GM23338 (cell line): ENCODE data around the gene CCDC183. TPM values are rescaled to one million over a fixed set of nuclear protein-coding genes. Genes with fewer than 3 reads are reported as not detected.

Experiments used
- ATAC-seq: fragments of 200-7000 bp; cut with Tn5 transposase; 3 replicates; pipeline ENCODE4 v1.9.1; 2020
- DNase-seq: peaks from one replicate; pipeline ENCODE4 v3.0.0-alpha.2; 2015; ENCODE audit warnings: low spot score
- H2AFZ ChIP-seq: fragments of 200-600 bp; sonication (generic); 2 replicates; pipeline ENCODE4 v1.8.0; 2016; ENCODE audit warnings: antibody characterized with exemption, mild to moderate bottlenecking, moderate library complexity
- H3F3A ChIP-seq: fragments of 200-600 bp; sonication (generic); replicated peaks from 2 replicates; pipeline ENCODE4 v1.8.0; 2017; ENCODE audit warnings: antibody characterized with exemption, mixed run types, low read depth
- H3K27ac ChIP-seq: fragments of 200-600 bp; sonication (generic); 2 replicates; pipeline ENCODE4 v1.6.1; 2016; ENCODE audit warnings: low read depth
- H3K27me3 ChIP-seq: fragments of 200-600 bp; sonication (generic); 2 replicates; pipeline ENCODE4 v1.8.0; 2016; ENCODE audit warnings: mild to moderate bottlenecking, mixed run types, moderate library complexity; ENCODE audit not compliant: insufficient read depth
- H3K36me3 ChIP-seq: fragments of 200-600 bp; sonication (generic); 2 replicates; pipeline ENCODE4 v1.8.0; 2016; ENCODE audit warnings: mild to moderate bottlenecking; ENCODE audit not compliant: insufficient read depth
- H3K4me1 ChIP-seq: fragments of 200-600 bp; sonication (generic); 2 replicates; pipeline ENCODE4 v1.8.0; 2016; ENCODE audit warnings: mild to moderate bottlenecking, moderate library complexity; ENCODE audit not compliant: insufficient read depth
- H3K4me2 ChIP-seq: fragments of 200-600 bp; sonication (generic); 2 replicates; pipeline ENCODE4 v1.7.1; 2017; ENCODE audit warnings: mixed run types
- H3K4me3 ChIP-seq: fragments of 200-600 bp; sonication (generic); 2 replicates; pipeline ENCODE4 v1.6.1; 2016; ENCODE audit warnings: mixed run types
- H3K79me2 ChIP-seq: fragments of 200-600 bp; sonication (generic); replicated peaks from 2 replicates; pipeline ENCODE4 v1.8.0; 2017; ENCODE audit warnings: mild to moderate bottlenecking; ENCODE audit not compliant: insufficient read depth
- H3K9me2 ChIP-seq: fragments of 200-600 bp; sonication (generic); 2 replicates; pipeline ENCODE4 v1.8.0; 2017; ENCODE audit not compliant: insufficient read depth
- H4K20me1 ChIP-seq: fragments of 200-600 bp; sonication (generic); replicated peaks from 2 replicates; pipeline ENCODE4 v1.8.0; 2017; ENCODE audit warnings: mild to moderate bottlenecking; ENCODE audit not compliant: insufficient read depth
- H3K27ac Mint-ChIP-seq: 2 replicates; pipeline ENCODE4 v1.8.0; 2020; ENCODE audit warnings: inconsistent platforms, mild to moderate bottlenecking, moderate library complexity, mixed read lengths
- H3K27me3 Mint-ChIP-seq: 3 replicates; pipeline ENCODE4 v1.8.0; 2022; ENCODE audit warnings: low read depth, mild to moderate bottlenecking, moderate library complexity, mixed read lengths, inconsistent platforms; ENCODE audit not compliant: insufficient read depth, poor library complexity
- H3K36me3 Mint-ChIP-seq: 3 replicates; pipeline ENCODE4 v1.8.0; 2021; ENCODE audit warnings: low read depth, mild to moderate bottlenecking, inconsistent platforms, moderate library complexity, mixed read lengths
- H3K4me1 Mint-ChIP-seq: 3 replicates; pipeline ENCODE4 v1.8.0; 2020; ENCODE audit warnings: mild to moderate bottlenecking, inconsistent platforms, mixed read lengths
- H3K4me3 Mint-ChIP-seq: 3 replicates; pipeline ENCODE4 v1.8.0; 2021; ENCODE audit warnings: moderate library complexity, mild to moderate bottlenecking, inconsistent platforms, mixed read lengths
- H3K9me3 Mint-ChIP-seq: 3 replicates; pipeline ENCODE4 v1.8.0; 2020; ENCODE audit warnings: moderate library complexity, mild to moderate bottlenecking, inconsistent platforms, mixed read lengths
- CREB1 ChIP-seq: fragments of 250-450 bp; sonication (Bioruptor Pico); IDR thresholded peaks from 2 replicates; pipeline ENCODE4 v1.5.0; 2020; ENCODE audit warnings: low read depth, mild to moderate bottlenecking, moderate library complexity
- ETS1 ChIP-seq: IDR thresholded peaks from 2 replicates; pipeline ENCODE4 v1.6.1; 2016; ENCODE audit warnings: antibody characterized with exemption
- EZH2 ChIP-seq: fragments of 200-600 bp; sonication (generic); IDR thresholded peaks from one replicate; pipeline ENCODE4 v1.8.0; 2017; ENCODE audit warnings: antibody characterized with exemption, mild to moderate bottlenecking, low read depth; ENCODE audit not compliant: unreplicated experiment
- EZH2phosphoT487 ChIP-seq: fragments of 200-600 bp; sonication (generic); IDR thresholded peaks from one replicate; pipeline ENCODE4 v1.8.1; 2018; ENCODE audit warnings: antibody characterized with exemption; ENCODE audit not compliant: unreplicated experiment
- JUNB ChIP-seq: IDR thresholded peaks from one replicate; pipeline ENCODE4 v1.6.1; 2016; ENCODE audit warnings: antibody characterized with exemption; ENCODE audit not compliant: unreplicated experiment
- NANOG ChIP-seq: IDR thresholded peaks from 2 replicates; pipeline ENCODE4 v1.6.1; 2016; ENCODE audit warnings: antibody characterized with exemption, borderline replicate concordance
- POLR2AphosphoS5 ChIP-seq: IDR thresholded peaks from 2 replicates; pipeline ENCODE4 v1.6.1; 2016; ENCODE audit warnings: antibody characterized with exemption, low read depth
- ZNF114 ChIP-seq: fragments of 250-450 bp; sonication (Bioruptor Pico); IDR thresholded peaks from 2 replicates; pipeline ENCODE4 v1.5.0; 2020; ENCODE audit warnings: mild to moderate bottlenecking, moderate library complexity
- ZNF331 ChIP-seq: fragments of 250-450 bp; sonication (Bioruptor Pico); IDR thresholded peaks from 2 replicates; pipeline ENCODE4 v1.5.0; 2020; ENCODE audit warnings: low read depth, mild to moderate bottlenecking, moderate library complexity
- polyA plus RNA-seq: library from polyadenylated mRNA; unstranded; fragments of >200 nt; fragmentation: Nextera tagmentation; extraction: Ambion mirVana; gene quantifications from 2 replicates; pipeline ENCODE4 v1.2.1, GENCODE V29; 2016
- total RNA-seq: library from RNA; depleted of rRNA; stranded (reverse); fragments of >200 nt; shearing (Covaris generic); gene quantifications from 2 replicates; pipeline ENCODE4 v1.2.3, GENCODE V29; 2014
- TF ChIP-seq, protein P1 (sequence below): fragments of 250-450 bp; sonication (Bioruptor Pico); IDR thresholded peaks from 2 replicates; pipeline ENCODE4 v1.5.0; 2020; ENCODE audit warnings: mild to moderate bottlenecking, moderate library complexity
- TF ChIP-seq, protein P2 (sequence below): IDR thresholded peaks from one replicate; pipeline ENCODE4 v1.6.1; 2018; ENCODE audit warnings: antibody characterized with exemption; ENCODE audit not compliant: unreplicated experiment

CCDC183 gene
- total and polyA plus RNA-seq, 2 experiments from 2014 or later = 1.1 to 1.2 TPM

GRCh38 chr9:136753371-136754058 is 42.6 kb upstream of the CCDC183 start:
- H3K4me2 ChIP-seq = no peak overlapping the region
- no peak overlapping the region for H3K27ac ChIP-seq
- no peaks in the 10 kb centered on the region; the same call in 2 of the 3 replicates for H3K4me1 Mint-ChIP-seq
- ATAC-seq (no peak), DNase-seq (no peak)
- no peaks in the 10 kb centered on the region for H3F3A ChIP-seq
- H3K4me3 ChIP-seq = no peak overlapping the region
- no peak overlapping the region for H3K27ac Mint-ChIP-seq
- TF ChIP-seq JUNB (no peak), ZNF114 (CRISPR knock-in tag) (no peak)
- H3K9me3 Mint-ChIP-seq = peaks cover 28% of the 10 kb centered on the region
- peaks cover 5% of the 10 kb centered on the region for H3K27me3 Mint-ChIP-seq
- no peak overlapping the region; the same call in 1 of the 2 replicates for H2AFZ ChIP-seq
- H3K4me1 ChIP-seq = no peaks in the 10 kb centered on the region
- H3K9me2 ChIP-seq = no peaks in the 10 kb centered on the region
- H3K36me3 ChIP-seq = no peaks in the 10 kb centered on the region
- peaks cover 3% of the 10 kb centered on the region; the same call in 2 of the 3 replicates for H3K36me3 Mint-ChIP-seq
- no peak overlapping the region for H3K4me3 Mint-ChIP-seq
- H3K79me2 ChIP-seq = no peaks in the 10 kb centered on the region
- no peaks in the 10 kb centered on the region for H4K20me1 ChIP-seq
- no peaks in the 10 kb centered on the region for H3K27me3 ChIP-seq

- Histone ChIP-seq H3K27ac (no peak overlapping the region), H3K4me1 (no peaks in the 10 kb centered on the region), H2AFZ (no peak overlapping the region), H4K20me1 (no peaks in the 10 kb centered on the region), H3K36me3 (no peaks in the 10 kb centered on the region), H3F3A (no peaks in the 10 kb centered on the region), H3K4me2 (no peak overlapping the region), H3K4me3 (no peak overlapping the region), H3K9me2 (no peaks in the 10 kb centered on the region), H3K79me2 (no peaks in the 10 kb centered on the region), H3K27me3 (no peaks in the 10 kb centered on the region)
- Mint-ChIP-seq H3K9me3 (peaks cover 28% of the 10 kb centered on the region), H3K27ac (no peak overlapping the region), H3K4me3 (no peak overlapping the region), H3K4me1 (no peaks in the 10 kb centered on the region; the same call in 2 of the 3 replicates), H3K27me3 (peaks cover 5% of the 10 kb centered on the region), H3K36me3 (peaks cover 3% of the 10 kb centered on the region; the same call in 2 of the 3 replicates)
- ATAC-seq = no peak
- no peak for DNase-seq
- TF ChIP-seq, protein P1, sequence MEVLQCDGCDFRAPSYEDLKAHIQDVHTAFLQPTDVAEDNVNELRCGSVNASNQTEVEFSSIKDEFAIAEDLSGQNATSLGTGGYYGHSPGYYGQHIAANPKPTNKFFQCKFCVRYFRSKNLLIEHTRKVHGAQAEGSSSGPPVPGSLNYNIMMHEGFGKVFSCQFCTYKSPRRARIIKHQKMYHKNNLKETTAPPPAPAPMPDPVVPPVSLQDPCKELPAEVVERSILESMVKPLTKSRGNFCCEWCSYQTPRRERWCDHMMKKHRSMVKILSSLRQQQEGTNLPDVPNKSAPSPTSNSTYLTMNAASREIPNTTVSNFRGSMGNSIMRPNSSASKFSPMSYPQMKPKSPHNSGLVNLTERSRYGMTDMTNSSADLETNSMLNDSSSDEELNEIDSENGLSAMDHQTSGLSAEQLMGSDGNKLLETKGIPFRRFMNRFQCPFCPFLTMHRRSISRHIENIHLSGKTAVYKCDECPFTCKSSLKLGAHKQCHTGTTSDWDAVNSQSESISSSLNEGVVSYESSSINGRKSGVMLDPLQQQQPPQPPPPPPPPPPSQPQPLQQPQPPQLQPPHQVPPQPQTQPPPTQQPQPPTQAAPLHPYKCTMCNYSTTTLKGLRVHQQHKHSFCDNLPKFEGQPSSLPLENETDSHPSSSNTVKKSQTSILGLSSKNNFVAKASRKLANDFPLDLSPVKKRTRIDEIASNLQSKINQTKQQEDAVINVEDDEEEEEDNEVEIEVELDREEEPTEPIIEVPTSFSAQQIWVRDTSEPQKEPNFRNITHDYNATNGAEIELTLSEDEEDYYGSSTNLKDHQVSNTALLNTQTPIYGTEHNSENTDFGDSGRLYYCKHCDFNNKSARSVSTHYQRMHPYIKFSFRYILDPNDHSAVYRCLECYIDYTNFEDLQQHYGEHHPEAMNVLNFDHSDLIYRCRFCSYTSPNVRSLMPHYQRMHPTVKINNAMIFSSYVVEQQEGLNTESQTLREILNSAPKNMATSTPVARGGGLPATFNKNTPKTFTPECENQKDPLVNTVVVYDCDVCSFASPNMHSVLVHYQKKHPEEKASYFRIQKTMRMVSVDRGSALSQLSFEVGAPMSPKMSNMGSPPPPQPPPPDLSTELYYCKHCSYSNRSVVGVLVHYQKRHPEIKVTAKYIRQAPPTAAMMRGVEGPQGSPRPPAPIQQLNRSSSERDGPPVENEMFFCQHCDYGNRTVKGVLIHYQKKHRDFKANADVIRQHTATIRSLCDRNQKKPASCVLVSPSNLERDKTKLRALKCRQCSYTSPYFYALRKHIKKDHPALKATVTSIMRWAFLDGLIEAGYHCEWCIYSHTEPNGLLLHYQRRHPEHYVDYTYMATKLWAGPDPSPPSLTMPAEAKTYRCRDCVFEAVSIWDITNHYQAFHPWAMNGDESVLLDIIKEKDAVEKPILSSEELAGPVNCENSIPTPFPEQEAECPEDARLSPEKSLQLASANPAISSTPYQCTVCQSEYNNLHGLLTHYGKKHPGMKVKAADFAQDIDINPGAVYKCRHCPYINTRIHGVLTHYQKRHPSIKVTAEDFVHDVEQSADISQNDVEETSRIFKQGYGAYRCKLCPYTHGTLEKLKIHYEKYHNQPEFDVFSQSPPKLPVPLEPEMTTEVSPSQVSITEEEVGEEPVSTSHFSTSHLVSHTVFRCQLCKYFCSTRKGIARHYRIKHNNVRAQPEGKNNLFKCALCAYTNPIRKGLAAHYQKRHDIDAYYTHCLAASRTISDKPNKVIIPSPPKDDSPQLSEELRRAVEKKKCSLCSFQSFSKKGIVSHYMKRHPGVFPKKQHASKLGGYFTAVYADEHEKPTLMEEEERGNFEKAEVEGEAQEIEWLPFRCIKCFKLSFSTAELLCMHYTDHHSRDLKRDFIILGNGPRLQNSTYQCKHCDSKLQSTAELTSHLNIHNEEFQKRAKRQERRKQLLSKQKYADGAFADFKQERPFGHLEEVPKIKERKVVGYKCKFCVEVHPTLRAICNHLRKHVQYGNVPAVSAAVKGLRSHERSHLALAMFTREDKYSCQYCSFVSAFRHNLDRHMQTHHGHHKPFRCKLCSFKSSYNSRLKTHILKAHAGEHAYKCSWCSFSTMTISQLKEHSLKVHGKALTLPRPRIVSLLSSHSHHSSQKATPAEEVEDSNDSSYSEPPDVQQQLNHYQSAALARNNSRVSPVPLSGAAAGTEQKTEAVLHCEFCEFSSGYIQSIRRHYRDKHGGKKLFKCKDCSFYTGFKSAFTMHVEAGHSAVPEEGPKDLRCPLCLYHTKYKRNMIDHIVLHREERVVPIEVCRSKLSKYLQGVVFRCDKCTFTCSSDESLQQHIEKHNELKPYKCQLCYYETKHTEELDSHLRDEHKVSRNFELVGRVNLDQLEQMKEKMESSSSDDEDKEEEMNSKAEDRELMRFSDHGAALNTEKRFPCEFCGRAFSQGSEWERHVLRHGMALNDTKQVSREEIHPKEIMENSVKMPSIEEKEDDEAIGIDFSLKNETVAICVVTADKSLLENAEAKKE (CRISPR knock-in tag) = no peak
- TF ChIP-seq NANOG (no peak), ETS1 (no peak), CREB1 (CRISPR knock-in tag) (no peak), EZH2phosphoT487 (no peak), EZH2 (no peak), ZNF331 (CRISPR knock-in tag) (no peak), POLR2AphosphoS5 (no peak)
- TF ChIP-seq, protein P2, sequence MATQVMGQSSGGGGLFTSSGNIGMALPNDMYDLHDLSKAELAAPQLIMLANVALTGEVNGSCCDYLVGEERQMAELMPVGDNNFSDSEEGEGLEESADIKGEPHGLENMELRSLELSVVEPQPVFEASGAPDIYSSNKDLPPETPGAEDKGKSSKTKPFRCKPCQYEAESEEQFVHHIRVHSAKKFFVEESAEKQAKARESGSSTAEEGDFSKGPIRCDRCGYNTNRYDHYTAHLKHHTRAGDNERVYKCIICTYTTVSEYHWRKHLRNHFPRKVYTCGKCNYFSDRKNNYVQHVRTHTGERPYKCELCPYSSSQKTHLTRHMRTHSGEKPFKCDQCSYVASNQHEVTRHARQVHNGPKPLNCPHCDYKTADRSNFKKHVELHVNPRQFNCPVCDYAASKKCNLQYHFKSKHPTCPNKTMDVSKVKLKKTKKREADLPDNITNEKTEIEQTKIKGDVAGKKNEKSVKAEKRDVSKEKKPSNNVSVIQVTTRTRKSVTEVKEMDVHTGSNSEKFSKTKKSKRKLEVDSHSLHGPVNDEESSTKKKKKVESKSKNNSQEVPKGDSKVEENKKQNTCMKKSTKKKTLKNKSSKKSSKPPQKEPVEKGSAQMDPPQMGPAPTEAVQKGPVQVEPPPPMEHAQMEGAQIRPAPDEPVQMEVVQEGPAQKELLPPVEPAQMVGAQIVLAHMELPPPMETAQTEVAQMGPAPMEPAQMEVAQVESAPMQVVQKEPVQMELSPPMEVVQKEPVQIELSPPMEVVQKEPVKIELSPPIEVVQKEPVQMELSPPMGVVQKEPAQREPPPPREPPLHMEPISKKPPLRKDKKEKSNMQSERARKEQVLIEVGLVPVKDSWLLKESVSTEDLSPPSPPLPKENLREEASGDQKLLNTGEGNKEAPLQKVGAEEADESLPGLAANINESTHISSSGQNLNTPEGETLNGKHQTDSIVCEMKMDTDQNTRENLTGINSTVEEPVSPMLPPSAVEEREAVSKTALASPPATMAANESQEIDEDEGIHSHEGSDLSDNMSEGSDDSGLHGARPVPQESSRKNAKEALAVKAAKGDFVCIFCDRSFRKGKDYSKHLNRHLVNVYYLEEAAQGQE = no peak
These were observed 42.0 kb upstream of the CCDC183 start for GRCh38 chr9:136754059-136754572.
